Ectodermal cell (in vitro differentiated cells): ENCODE measurements around the gene PIANP.
A peak's percentile ranks its signal among the peaks of the same experiment; 100 is the strongest.
"Not testable (repeated sequence)": the region's sequence is repeated elsewhere in the genome, so short reads cannot be mapped to it uniquely, and the experiment has no call there.

Source experiments
- H3K27ac ChIP-seq: 2 replicates; pipeline ENCODE4 v1.7.0; 2013; ENCODE audit warnings: mild to moderate bottlenecking, low read depth, low read length; ENCODE audit not compliant: insufficient read depth, poor library complexity, severe bottlenecking
- H3K27me3 ChIP-seq: 2 replicates; pipeline ENCODE4 v1.7.0; 2013; ENCODE audit warnings: mild to moderate bottlenecking, low read length; ENCODE audit not compliant: insufficient read depth, control insufficient read depth, poor library complexity, severe bottlenecking
- H3K36me3 ChIP-seq: one replicate; pipeline ENCODE4 v1.7.0; 2013; ENCODE audit warnings: low read length; ENCODE audit not compliant: control insufficient read depth, insufficient read depth
- H3K4me1 ChIP-seq: one replicate; pipeline ENCODE4 v1.7.0; 2013; ENCODE audit warnings: low read length; ENCODE audit not compliant: control insufficient read depth, insufficient read depth
- H3K4me3 ChIP-seq: 2 replicates; pipeline ENCODE4 v1.7.0; 2013; ENCODE audit warnings: low read depth, low read length, control low read depth; ENCODE audit not compliant: insufficient read depth
- H3K9me3 ChIP-seq: 2 replicates; pipeline ENCODE4 v1.7.0; 2013; ENCODE audit warnings: mild to moderate bottlenecking, low read length, moderate library complexity; ENCODE audit not compliant: control insufficient read depth
- WGBS, 2 experiments: methylation state at CpG; one replicate each; pipeline ENCODE4 v1.1.7; 2013; ENCODE audit warnings: missing lambda C conversion rate in 2 of 2; 5-methylcytosine and 5-hydroxymethylcytosine counted together

Gene PIANP

DNA sequence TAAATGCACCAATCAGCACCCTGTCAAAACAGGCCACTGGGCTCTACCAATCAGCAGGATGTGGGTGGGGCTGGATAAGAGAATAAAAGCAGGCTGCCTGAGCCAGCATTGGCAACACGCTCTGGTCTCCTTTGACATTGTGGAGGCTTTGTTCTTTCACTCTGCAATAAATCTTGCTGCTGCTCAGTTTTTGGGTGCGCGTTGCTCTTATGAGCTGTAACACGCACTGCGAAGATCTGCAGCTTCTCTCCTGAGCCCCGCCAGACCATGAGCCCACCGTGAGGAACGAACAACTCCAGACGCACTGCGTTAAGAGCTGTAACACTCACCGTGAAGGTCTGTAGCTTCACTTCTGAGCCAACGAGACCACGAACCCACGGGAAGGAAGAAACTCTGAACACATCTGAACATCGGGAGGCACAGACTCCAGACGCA, 8.4 kb upstream of the PIANP start:
- Histone ChIP-seq H3K9me3 (no peaks in the 10 kb centered on the region), H3K4me1 (peaks cover under 1% of the 10 kb centered on the region), H3K36me3 (no peaks in the 10 kb centered on the region), H3K27ac (no peak overlapping the region), H3K4me3 (no peak overlapping the region), H3K27me3 (peaks cover 4% of the 10 kb centered on the region)
- WGBS, 2 experiments = 94% methylated on average over 16 of the region's 16 CpGs

DNA sequence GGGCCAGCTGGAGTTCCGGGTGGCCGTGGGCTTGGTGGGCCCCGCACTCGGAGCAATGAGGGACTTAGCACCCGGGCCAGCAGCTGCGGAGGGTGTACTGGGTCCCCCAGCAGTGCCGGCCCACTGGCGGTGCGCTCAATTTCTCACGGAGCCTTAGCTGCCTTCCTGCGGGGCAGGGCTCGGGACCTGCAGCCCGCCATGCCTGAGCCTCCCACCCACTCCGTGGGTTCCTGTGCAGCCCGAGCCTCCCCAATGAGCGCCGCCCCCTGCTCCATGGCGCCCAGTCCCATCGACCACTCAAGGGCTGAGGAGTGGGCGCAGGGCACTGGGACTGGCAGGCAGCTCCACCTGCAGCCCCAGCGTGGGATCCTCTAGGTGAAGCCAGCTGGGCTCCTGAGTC, 7.7 kb upstream of the PIANP start:
- not testable (repeated sequence) for H3K36me3 ChIP-seq, H3K27ac ChIP-seq, H3K27me3 ChIP-seq, H3K4me3 ChIP-seq, H3K4me1 ChIP-seq, H3K9me3 ChIP-seq
- 94% methylated on average over 21 of the region's 21 CpGs for WGBS, 2 experiments

DNA sequence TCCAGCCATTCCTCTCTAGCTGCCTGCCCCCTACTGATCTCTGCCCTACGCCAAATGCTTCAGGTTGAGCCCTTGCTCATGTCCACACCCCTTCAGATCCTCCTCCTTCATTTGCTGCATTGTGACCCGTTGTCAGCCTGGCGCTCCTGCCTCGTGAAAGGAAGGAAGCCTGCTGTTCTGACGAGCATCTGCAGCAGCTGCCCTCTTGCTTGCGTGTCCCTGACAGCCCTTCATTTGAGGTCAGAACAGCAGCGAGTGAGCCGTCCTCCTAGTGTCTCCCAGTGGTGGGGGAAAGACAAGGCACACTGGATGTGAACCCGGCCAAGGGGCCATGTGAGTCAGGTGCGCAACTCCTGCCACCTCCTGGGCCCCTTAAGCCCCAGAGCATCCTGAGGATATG, 3.0 kb upstream of the PIANP start:
- peaks cover 50% of the 10 kb centered on the region for H3K27me3 ChIP-seq
- H3K9me3 ChIP-seq = no peaks in the 10 kb centered on the region
- no peaks in the 10 kb centered on the region for H3K36me3 ChIP-seq
- WGBS, 2 experiments = 8% methylated on average over 10 of the region's 10 CpGs
- no peak overlapping the region for H3K4me3 ChIP-seq
- peaks cover 15% of the 10 kb centered on the region for H3K4me1 ChIP-seq
- H3K27ac ChIP-seq = no peak overlapping the region

DNA sequence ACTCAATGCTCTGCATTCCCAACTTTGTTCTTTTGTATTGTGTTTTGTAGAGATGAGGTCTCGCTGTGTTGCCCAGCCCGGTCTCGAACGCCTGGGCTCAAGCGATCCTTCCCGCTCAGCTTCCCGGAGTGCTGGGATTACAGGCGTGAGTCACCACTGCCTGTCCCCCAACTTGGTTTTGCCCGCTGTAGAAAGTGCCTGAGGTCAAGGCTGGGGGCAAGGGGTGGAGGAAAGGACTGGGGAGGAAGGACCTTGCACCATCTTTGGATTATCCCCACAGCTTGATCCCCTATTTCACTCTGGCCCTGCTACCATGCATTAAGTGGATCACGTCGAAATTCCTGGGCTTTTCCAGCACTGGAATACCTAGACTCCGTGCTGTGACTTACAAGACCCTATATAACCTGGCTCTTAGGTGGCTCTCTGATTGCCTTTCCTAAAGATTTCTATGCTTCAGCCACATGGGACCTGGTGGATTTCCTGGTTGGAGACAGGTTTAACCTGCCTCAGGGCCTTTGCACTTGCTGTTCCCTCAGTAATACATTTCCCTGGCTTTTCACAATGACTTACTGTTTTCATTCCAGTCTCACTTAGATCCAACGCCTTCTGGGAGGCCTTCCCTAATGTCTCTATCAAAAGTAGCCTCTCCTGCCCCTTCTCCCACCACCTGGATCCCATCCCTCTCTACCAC, 608 bp upstream of the PIANP start:
- Histone ChIP-seq H3K27me3 (peaks cover 55% of the 10 kb centered on the region), H3K9me3 (no peaks in the 10 kb centered on the region), H3K4me1 (peaks cover 20% of the 10 kb centered on the region), H3K4me3 (peak overlapping the region; percentile 69), H3K27ac (no peak overlapping the region), H3K36me3 (no peaks in the 10 kb centered on the region)
- 27 to 28% methylated on average over 13 of the region's 13 CpGs for WGBS, 2 experiments

- Histone ChIP-seq H3K4me1 (peaks cover 20% of the 10 kb centered on the region), H3K27ac (no peak overlapping the region), H3K9me3 (no peaks in the 10 kb centered on the region), H3K36me3 (no peaks in the 10 kb centered on the region), H3K4me3 (peak overlapping the region; percentile 69), H3K27me3 (peaks cover 55% of the 10 kb centered on the region)
- 1% methylated on average over 65 of the region's 65 CpGs for WGBS, 2 experiments
These were observed 498 bp downstream of the PIANP start for GRCh38 chr12:6699989-6700645.

GRCh38 chr12:6699259-6699988, 1.2 kb downstream of the PIANP start:
- no peaks in the 10 kb centered on the region for H3K36me3 ChIP-seq
- no peaks in the 10 kb centered on the region for H3K9me3 ChIP-seq
- peak overlapping the region; percentile 69 for H3K4me3 ChIP-seq
- 14 to 17% methylated on average over 16 of the region's 16 CpGs for WGBS, 2 experiments
- no peak overlapping the region for H3K27ac ChIP-seq
- H3K27me3 ChIP-seq = peaks cover 55% of the 10 kb centered on the region
- H3K4me1 ChIP-seq = peaks cover 20% of the 10 kb centered on the region

- 60 to 63% methylated on average over 8 of the region's 8 CpGs for WGBS, 2 experiments
- Histone ChIP-seq H3K27ac (no peak overlapping the region), H3K4me3 (no peak overlapping the region), H3K4me1 (peaks cover 15% of the 10 kb centered on the region), H3K27me3 (peaks cover 51% of the 10 kb centered on the region), H3K9me3 (no peaks in the 10 kb centered on the region), H3K36me3 (no peaks in the 10 kb centered on the region)
These were observed 2.1 kb downstream of the PIANP start for GRCh38 chr12:6698352-6699046.

DNA sequence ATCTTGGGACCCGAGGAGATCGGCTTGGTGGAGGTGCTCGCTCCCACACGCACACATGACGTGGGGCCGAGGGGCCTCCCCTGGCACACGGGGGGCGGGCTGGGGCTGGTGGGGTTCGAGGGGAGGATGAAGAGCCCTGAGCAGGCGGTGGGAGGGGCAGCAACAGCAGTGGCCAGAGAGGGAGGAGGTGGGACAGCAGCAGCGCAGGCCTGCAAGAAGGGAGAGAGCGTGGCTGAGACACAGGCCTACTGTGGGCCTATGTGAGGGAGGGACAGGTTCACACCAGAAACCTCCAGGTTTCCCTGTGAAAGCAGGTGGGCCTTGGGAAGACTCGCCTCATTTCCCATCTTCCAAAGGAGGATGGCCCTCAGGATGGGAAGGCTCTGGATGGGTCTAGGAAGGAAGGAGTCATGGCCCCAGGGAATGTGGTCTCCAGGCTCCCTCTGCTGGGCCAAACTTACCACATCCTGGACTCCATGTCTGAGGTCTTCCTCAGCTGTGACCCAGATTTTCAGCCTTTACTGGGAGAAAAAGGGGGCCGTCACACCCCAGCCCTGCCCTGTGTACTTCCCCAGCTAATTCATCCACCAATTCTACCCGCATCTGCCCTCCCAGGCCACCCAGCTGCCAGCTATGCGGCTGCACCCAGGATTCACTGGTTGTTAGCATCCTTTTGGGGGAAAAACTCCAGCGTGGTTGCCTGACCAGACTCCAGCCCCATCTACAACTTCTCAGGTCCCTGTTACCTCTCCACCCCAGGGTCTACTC, 2.8 kb downstream of the PIANP start:
- WGBS, 2 experiments = 84% methylated on average over 17 of the region's 17 CpGs
- H3K27me3 ChIP-seq = peaks cover 46% of the 10 kb centered on the region

DNA sequence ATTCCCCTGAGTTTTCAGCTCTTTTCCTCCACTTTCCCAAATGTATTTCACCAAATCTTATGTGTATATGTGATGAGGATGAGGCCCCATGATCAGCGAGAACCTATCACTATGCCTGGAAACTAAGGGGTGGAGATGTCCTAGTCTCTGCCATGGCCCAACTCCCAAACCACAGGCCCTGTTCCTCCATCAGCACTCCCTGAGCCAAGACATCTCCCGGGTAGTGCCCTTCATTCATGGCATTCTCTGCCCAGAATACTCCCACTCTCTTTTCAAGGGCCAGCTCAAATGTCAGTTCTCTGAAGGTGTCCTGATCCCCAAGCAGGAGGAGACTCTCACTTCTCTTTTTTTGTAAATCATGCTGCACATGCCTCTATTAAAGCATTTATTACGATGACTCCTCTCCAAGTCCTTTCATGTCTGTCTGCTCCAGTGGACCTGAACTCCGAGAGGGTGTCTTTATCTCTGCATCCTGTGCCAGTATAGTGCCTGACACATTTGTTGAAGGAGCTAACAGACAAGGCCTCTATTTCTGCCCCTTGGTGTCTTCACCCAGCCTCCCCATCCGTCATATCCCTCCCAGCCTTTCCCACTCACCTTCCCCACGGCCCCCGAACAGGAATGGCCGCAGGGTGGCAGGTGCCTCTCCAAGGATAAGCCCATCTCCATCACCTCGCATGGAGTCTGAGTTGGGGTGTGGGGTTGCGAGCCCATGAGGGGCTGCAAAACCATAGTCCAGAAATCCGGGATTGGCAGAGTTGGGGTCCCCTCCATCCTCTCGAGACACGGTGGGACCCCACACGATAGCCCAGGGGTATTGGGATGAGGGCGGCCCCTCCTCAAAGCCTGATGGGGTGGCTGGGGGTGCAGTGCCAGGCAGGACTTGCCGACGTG, 3.7 kb downstream of the PIANP start:
- WGBS, 2 experiments = 94 to 95% methylated on average over 17 of the region's 17 CpGs
- Histone ChIP-seq H3K36me3 (no peaks in the 10 kb centered on the region), H3K27me3 (peaks cover 38% of the 10 kb centered on the region), H3K9me3 (no peaks in the 10 kb centered on the region), H3K4me1 (peaks cover 12% of the 10 kb centered on the region), H3K4me3 (no peak overlapping the region), H3K27ac (no peak overlapping the region)

More for the DNA sequence above, 2.8 kb downstream of the PIANP start:
- Histone ChIP-seq H3K36me3 (no peaks in the 10 kb centered on the region), H3K9me3 (no peaks in the 10 kb centered on the region), H3K4me3 (no peak overlapping the region), H3K27ac (no peak overlapping the region), H3K4me1 (peaks cover 12% of the 10 kb centered on the region)
